Measurements from ENCODE around the gene OAS2. TPM values are rescaled to one million over a fixed set of nuclear protein-coding genes. Genes with fewer than 3 reads are reported as not detected.
A peak's percentile ranks its signal among the peaks of the same experiment; 100 is the strongest.

Gene OAS2
- total RNA-seq, 1 donor from 2014 or later = 57.7 TPM

DNA sequence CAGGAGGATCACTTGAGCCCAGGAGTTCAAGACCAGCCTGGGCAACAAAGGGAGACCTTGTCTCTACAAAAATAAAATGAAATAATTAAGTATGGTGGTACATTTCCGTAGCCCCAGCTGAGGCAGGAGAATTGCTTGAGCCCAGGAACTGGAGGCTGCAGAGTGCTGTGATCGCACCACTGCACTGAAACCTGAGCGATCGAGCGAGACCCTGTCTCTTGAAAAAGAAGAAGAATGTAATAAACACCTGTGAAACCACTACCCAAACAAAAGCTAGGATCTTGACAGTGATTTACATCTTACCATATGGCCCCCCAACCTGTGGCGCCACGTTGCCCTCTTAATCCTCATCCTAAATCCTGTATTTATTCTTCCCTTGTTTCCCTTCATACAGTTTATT is 72.5 kb downstream of the OAS2 start:
- Histone ChIP-seq H3K27me3 (peaks cover 7% of the 10 kb centered on the region), H3K4me1 (no peaks in the 10 kb centered on the region), H3K9me3 (no peaks in the 10 kb centered on the region), H3K36me3 (no peaks in the 10 kb centered on the region), H3K4me3 (no peak overlapping the region), H3K27ac (no peak overlapping the region)
- TF ChIP-seq, protein P1, sequence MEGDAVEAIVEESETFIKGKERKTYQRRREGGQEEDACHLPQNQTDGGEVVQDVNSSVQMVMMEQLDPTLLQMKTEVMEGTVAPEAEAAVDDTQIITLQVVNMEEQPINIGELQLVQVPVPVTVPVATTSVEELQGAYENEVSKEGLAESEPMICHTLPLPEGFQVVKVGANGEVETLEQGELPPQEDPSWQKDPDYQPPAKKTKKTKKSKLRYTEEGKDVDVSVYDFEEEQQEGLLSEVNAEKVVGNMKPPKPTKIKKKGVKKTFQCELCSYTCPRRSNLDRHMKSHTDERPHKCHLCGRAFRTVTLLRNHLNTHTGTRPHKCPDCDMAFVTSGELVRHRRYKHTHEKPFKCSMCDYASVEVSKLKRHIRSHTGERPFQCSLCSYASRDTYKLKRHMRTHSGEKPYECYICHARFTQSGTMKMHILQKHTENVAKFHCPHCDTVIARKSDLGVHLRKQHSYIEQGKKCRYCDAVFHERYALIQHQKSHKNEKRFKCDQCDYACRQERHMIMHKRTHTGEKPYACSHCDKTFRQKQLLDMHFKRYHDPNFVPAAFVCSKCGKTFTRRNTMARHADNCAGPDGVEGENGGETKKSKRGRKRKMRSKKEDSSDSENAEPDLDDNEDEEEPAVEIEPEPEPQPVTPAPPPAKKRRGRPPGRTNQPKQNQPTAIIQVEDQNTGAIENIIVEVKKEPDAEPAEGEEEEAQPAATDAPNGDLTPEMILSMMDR (IDR thresholded peaks at IDR 0.05) = no peak
- no peak for DNase-seq
- ATAC-seq = no peak
- intact Hi-C loops (cut with DNase I) = loop anchor here (10.0 kb wide), 1 partner anchor 124 kb away; no protein-coding TSS in a partner anchor

DNA sequence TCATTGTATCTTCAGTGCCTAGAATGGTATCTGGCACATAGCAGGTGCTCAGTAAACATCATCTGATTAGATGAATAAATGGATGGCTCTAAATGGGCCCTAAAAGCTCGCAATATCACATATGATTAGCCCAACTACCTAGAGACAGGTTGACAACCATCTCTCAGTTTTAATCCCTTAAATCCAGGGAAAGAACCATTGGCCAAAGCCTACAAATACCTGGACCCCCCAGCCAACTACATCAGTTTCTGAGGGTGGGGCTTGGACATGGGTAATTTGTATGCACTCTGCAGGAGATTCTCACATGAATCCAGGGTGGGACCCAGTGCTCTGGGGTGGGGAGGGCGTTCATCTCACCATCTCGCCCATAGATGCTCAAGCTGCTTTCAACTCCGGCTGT is 73.4 kb downstream of the OAS2 start:
- DNase-seq (no peak), ATAC-seq (no peak)
- peaks cover 17% of the 10 kb centered on the region for H3K27me3 ChIP-seq
- no peaks in the 10 kb centered on the region for H3K9me3 ChIP-seq
- H3K4me1 ChIP-seq = peaks cover 1% of the 10 kb centered on the region
- H3K36me3 ChIP-seq = no peaks in the 10 kb centered on the region
- no peak overlapping the region for H3K27ac ChIP-seq
- intact Hi-C loops (cut with DNase I) = loop anchor here (10.0 kb wide), 1 partner anchor 123 kb away; no protein-coding TSS in a partner anchor
- no peak overlapping the region for H3K4me3 ChIP-seq
- TF ChIP-seq, protein P1 (IDR thresholded peaks at IDR 0.05) = no peak

DNA sequence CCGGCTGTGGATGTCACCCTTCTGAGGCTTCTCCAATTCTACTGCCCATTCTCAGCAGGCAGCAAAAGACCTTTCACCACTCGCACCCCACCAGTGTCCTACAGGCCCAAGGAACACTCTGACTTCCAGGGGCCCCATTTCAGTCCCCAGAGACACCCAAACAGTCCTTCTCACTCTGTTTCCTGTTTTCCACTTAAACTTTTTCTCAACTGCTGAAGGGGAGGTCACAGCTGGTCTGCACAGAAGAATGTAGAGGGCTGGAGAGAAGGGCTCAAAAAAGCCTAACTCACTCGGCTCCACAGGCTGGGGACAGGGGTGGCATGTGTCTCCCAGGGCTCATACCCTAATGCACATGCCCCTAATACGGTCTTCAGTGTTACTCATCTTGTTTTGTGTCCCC is 74.0 kb downstream of the OAS2 start:
- DNase-seq (no peak), ATAC-seq (no peak)
- TF ChIP-seq, protein P1 (IDR thresholded peaks at IDR 0.05) = no peak
- no peak overlapping the region for H3K27ac ChIP-seq
- H3K27me3 ChIP-seq = peaks cover 23% of the 10 kb centered on the region
- intact Hi-C loops (cut with DNase I) = loop anchor here (10.0 kb wide), 1 partner anchor 122 kb away; no protein-coding TSS in a partner anchor
- H3K4me3 ChIP-seq = no peak overlapping the region
- no peaks in the 10 kb centered on the region for H3K9me3 ChIP-seq
- peaks cover 7% of the 10 kb centered on the region for H3K4me1 ChIP-seq
- no peaks in the 10 kb centered on the region for H3K36me3 ChIP-seq

DNA sequence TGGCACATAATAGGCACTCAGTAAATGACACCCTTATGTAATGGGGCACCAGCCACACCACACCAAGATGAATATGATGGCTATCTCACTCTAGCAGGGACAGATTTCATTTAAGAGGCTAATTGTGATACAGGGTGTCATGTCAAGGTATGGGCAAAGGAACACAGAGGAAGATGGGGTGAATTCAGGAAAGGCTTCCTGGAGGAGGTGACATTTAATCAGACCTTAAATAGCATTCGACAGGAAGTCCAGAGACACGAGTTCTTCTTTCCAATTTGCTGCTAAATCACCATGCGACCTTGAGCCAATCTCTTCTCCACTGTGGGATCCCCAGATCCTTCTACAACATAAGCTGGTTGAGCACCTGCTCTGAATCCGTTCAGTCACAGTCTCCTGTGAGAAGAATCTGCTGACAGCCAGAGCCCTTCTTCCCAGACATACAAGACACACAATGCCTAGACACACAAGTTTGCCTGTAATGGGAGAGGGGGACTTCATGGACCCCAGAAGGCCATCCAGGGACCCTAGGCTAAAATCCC is 76.7 kb downstream of the OAS2 start:
- DNase-seq = no peak
- intact Hi-C loops (cut with DNase I) = loop anchor here (10.0 kb wide), 1 partner anchor 120 kb away; no protein-coding TSS in a partner anchor
- TF ChIP-seq, protein P1 (IDR thresholded peaks at IDR 0.05) = no peak
- H3K4me3 ChIP-seq = no peak overlapping the region
- H3K9me3 ChIP-seq = no peaks in the 10 kb centered on the region
- no peak overlapping the region for H3K27ac ChIP-seq
- peaks cover 9% of the 10 kb centered on the region for H3K4me1 ChIP-seq
- peaks cover 38% of the 10 kb centered on the region for H3K27me3 ChIP-seq
- ATAC-seq = no peak
- no peaks in the 10 kb centered on the region for H3K36me3 ChIP-seq

DNA sequence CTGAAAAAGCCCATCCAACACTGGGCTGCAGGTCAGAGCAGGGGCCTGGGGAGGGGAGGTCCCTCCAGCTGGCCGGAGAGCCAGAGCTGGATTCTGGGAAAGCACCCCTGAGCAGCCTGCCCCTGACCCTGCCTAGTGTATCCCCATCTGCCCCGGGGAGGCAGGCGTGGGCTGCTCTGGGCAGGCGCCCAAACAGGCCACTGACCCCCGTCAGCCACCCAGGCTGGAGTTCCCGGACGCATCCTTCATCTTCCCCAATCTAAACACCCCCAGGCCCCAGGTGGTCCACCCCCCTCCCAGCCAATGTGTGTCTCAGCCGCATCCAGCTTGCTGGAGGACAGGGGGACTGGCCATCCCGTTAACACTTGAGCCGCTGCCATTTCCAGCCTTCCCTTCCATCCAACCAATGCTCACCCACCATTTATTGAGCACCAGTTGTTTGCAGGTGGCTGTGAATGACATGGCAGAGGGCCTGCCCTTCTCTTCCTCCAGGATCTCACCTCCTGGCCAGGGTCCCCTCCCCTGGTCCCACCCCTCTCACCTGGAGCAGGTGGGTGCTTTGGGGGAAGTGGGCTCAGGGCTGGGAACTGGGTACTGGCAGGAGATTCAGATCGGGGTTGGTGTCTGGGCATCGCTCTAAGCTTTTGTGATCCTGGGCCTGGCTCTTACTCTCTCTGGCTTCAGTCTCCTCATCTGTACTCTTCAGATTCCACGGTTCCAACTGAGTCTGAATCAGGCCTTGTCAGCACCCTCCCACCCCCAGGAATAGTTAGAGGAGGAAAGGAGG is 77.5 kb downstream of the OAS2 start:
- TF ChIP-seq, protein P1 (IDR thresholded peaks at IDR 0.05) = no peak
- intact Hi-C loops (cut with DNase I) = loop anchor here (10.0 kb wide), 1 partner anchor 119 kb away; no protein-coding TSS in a partner anchor
- DNase-seq (peak; percentile 44), ATAC-seq (no peak)
- Histone ChIP-seq H3K4me3 (no peak overlapping the region), H3K27ac (no peak overlapping the region), H3K36me3 (no peaks in the 10 kb centered on the region), H3K9me3 (no peaks in the 10 kb centered on the region), H3K4me1 (peaks cover 9% of the 10 kb centered on the region), H3K27me3 (peaks cover 38% of the 10 kb centered on the region)
